CD4-positive, alpha-beta T cell treated with Interleukin-10 for 1 hour (primary cell): ENCODE results near the gene C1QTNF12.
"Not testable (repeated sequence)": the region's sequence is repeated elsewhere in the genome, so short reads cannot be mapped to it uniquely, and the experiment has no call there.

Source experiments
- DNase-seq: peaks from one replicate; pipeline ENCODE4 v3.0.0-alpha.2; 2020

Gene C1QTNF12

GRCh38 chr1:1196431-1197187, 49.9 kb downstream of the C1QTNF12 start:
- no peak for DNase-seq

GRCh38 chr1:1195726-1196125, 50.8 kb downstream of the C1QTNF12 start:
- DNase-seq: not testable (repeated sequence)

GRCh38 chr1:1194723-1195122, 51.8 kb downstream of the C1QTNF12 start:
- no peak for DNase-seq
